IMR-90 (cell line): ENCODE data around the gene GABBR2. TPM values are rescaled to one million over a fixed set of nuclear protein-coding genes. Genes with fewer than 3 reads are reported as not detected.

Source experiments
- POLR2A ChIP-seq: IDR thresholded peaks from 2 replicates; pipeline ENCODE4 v1.6.1; 2012; ENCODE audit warnings: mild to moderate bottlenecking, low read depth, low read length
- USF2 ChIP-seq: fragments of 150-350 bp; IDR thresholded peaks from 2 replicates; pipeline ENCODE4 v1.6.1; 2017; ENCODE audit warnings: mild to moderate bottlenecking, antibody characterized with exemption, low read length, low read depth
- polyA plus RNA-seq, 3 experiments: library from polyadenylated mRNA; depleted of rRNA; stranded (reverse); fragments of >200 nt; gene quantifications; 2 replicates each; pipeline ENCODE4 v1.2.3, GENCODE V29; 2012; ENCODE audit warnings: low replicate concordance in 1 of 3
- total RNA-seq: library from RNA; depleted of rRNA; stranded (reverse); fragments of >200 nt; gene quantifications from 2 replicates; pipeline ENCODE4 v1.2.3, GENCODE V29; 2012
- TF ChIP-seq, protein P1 (sequence below): conservative IDR thresholded peaks from 2 replicates; pipeline ENCODE4 v1.5.1; 2012; ENCODE audit warnings: mild to moderate bottlenecking, low read depth, low read length, improper control_type of control experiment

Gene GABBR2
- total and polyA plus RNA-seq, 2 of the 4 experiments (the other 2 are of a cell fraction), result 14.2 to 20.3 TPM

GRCh38 chr9:98321269-98321668 is 387.5 kb downstream of the GABBR2 start (continued):
- TF ChIP-seq USF2, result no peak
- TF ChIP-seq POLR2A, result no peak
- TF ChIP-seq, protein P1, sequence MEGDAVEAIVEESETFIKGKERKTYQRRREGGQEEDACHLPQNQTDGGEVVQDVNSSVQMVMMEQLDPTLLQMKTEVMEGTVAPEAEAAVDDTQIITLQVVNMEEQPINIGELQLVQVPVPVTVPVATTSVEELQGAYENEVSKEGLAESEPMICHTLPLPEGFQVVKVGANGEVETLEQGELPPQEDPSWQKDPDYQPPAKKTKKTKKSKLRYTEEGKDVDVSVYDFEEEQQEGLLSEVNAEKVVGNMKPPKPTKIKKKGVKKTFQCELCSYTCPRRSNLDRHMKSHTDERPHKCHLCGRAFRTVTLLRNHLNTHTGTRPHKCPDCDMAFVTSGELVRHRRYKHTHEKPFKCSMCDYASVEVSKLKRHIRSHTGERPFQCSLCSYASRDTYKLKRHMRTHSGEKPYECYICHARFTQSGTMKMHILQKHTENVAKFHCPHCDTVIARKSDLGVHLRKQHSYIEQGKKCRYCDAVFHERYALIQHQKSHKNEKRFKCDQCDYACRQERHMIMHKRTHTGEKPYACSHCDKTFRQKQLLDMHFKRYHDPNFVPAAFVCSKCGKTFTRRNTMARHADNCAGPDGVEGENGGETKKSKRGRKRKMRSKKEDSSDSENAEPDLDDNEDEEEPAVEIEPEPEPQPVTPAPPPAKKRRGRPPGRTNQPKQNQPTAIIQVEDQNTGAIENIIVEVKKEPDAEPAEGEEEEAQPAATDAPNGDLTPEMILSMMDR, result no peak
